Stimulated activated naive CD4-positive, alpha-beta T cell treated with Interleukin-2 at 50 U/mL for 16 hours (primary cell): Measurements from ENCODE around the gene REG4.
"Not testable (repeated sequence)": the region's sequence is repeated elsewhere in the genome, so short reads cannot be mapped to it uniquely, and the experiment has no call there.

Source experiments
- DNase-seq: peaks from one replicate; lab custom pipeline; 2025; lab: John Stamatoyannopoulos, UW

Gene REG4

GRCh38 chr1:119806489-119806888 lies 4.8 kb downstream of the REG4 start:
- DNase-seq, result no peak

DNA sequence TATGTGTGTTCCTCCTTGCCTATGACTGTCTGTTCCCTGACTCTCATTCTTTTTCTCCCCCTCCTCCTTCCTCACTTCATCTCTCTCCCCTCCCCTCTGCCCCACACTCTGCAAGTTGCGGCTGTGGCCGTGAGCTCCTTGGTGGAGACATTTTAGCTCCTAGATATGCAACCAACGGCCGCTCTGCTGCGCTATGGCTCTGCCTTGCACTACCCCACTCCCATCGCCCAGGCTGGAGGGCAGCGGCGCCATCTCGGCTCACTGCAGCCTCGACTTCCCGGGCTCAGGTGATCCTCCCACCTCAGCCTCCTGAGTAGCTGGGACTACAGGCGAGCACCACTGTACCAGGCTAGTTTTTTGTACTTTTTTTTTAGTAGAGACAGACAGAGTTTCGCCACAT lies 5.5 kb downstream of the REG4 start:
- no peak for DNase-seq

DNA sequence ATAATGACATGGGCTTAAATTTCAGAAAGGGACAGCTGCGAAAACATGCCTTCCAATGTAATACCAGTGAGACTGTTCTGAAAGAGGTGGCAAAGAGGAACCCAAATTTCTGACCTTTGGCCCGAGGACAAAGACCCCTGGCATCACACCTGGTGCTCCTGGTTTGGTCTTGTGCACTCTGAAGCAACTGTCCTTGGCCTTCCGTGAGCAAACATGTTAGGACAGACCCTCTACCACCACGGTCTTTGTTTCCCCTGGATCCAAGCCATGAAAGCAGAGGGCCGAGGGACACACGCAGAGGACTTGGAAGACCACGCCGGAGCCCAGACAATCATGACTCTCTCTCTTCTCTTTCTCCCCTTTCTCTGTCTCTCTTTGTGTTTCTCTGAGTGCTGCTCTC lies 6.0 kb downstream of the REG4 start:
- no peak for DNase-seq

DNA sequence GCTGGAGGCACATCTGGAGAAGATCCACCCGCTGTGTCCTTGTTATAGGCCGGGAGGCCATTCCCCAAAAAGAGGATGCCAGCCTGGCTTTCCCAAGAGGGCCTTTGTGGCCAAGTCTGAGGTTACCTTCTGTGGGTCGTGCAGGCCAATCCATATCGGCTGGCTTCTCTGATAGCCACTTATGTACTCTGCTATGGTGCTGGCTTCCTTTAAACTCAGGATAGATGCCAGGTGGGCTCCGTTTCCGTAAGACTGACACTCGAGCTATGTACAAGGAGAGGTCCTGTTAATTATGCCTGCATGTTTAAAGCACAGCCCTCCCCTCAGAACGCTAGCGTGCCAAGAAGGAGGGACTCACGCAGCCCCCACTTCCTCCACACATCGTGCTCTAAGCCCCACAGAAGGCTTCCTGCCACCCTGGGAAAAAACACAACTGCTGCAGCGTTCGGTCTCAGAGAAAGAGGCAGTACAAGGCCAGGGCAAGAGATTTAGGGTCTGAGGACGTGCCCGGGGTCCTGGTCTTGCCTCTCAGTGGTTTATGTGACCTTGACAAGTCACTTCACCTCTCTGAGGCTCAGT lies 11.6 kb downstream of the REG4 start:
- no peak for DNase-seq

GRCh38 chr1:119799003-119799402 lies 12.3 kb downstream of the REG4 start:
- DNase-seq, result no peak

DNA sequence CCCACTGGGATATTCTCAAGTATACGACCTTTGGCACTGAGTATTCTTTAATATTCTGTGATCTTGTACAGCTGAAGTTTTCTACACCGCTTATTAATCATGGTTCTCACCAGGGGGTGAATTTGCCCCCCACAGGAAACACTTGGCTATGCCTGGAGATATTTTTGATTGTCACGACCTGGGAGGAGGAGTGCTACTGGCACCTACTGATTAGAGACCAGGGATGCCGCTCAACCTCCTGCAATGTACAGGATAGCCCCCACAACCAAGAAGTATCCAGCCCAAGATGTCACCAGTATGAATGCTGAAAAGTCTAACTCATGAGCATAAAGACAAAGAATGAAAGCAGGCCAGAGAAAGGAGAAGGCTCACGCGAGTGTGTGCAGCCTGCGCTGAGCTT lies 13.7 kb downstream of the REG4 start:
- no peak for DNase-seq

GRCh38 chr1:119797162-119797561 lies 14.1 kb downstream of the REG4 start:
- no peak for DNase-seq

DNA sequence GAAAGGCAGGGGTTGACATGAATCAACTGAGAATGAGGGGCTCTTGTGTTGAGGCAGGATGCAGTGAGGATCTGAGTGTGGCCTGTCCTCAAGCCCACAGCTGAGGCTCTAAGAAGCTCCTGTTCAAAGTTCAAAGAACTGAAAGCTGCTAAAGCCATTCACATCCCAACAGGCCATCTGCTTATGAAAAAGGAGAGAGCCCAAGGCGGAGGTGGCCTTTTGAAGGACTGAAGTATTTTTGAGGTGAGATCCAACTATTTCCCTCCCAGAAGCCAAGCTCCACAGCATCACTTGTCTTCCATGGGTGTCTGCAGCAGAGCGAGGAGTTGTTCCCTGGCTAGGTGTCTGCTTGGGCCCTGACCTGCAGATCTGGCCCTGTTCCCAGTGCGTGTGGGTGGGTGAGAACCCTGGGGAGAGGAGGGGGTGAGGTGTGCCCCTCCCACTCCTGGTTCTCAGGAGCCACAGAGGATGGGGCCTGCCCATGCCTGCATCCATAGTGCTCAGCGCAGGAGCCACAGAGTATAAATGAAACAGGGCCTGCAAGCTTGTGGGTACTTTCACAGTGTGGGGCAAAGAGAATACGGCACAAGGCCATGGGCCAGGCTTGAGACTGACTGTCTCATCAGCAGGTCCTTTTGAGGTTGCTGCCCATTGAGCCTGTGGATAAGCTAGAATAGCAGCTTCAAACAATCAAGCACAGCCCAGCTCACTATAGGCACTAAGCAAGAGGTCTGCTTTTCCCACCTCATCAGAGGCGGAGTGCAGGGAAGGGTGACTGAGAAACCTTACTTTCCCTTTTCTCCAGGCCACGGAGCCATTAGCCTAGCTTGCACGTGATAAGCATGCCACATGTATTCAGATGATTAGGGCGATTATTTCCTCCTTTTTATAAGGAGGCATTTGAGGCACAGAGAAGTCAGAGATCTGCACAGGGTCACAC lies 15.7 kb downstream of the REG4 start:
- no peak for DNase-seq

DNA sequence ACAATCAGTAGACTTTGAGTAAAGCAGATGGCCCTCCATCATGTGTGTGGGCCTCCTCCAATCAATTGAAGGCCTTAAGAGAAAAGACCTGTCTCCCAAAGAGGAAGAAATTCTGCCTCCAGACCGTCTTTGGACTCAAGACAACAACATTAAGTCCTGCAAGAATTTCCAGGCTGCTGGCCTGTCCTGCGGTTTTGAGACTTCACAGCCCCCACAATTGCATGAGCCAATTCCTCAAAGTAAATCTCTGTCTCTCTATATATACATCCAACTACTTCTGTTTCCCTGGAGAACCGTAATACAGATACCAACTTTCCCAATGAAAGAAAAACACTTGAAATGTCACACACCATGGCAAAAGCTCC lies 16.4 kb downstream of the REG4 start:
- no peak for DNase-seq

DNA sequence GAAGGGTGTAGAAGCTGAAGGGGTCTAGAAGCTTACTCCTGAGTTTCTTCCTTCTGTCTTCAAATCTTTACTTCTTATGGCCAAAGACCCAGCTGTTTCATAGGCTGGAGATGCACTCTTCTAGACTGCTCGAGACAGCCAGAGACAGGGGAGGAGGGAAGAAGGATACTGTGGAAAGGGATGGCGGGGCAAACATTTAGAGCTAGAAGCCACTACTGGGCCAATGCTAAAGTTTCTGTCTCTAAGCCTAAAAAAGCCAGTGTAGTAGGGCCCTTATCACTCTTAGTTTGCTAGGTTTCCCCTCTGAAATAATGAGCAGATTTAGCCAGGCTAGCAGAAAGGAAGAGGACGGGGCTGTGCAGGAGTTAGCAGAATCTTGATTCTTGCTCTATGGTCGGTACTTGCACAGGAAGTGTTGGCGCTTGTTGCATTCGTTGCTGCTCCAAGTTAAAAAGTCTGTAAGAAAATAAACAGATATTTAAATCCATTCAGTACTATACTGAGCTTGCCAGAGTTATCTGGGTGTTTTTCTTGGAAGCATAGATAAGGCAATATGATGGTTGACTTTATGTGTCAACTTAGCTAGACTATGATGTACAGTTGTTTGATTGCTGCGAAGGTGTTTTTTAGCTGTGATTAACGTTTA lies 16.9 kb downstream of the REG4 start:
- no peak for DNase-seq

GRCh38 chr1:119791377-119791776 lies 19.9 kb downstream of the REG4 start:
- DNase-seq, result no peak

GRCh38 chr1:119790451-119791198 lies 20.6 kb downstream of the REG4 start:
- DNase-seq, result no peak

- no peak for DNase-seq
Measured at GRCh38 chr1:119787776-119788175, 23.5 kb downstream of the REG4 start.

GRCh38 chr1:119786473-119787050 lies 24.7 kb downstream of the REG4 start:
- DNase-seq, result not testable (repeated sequence)

DNA sequence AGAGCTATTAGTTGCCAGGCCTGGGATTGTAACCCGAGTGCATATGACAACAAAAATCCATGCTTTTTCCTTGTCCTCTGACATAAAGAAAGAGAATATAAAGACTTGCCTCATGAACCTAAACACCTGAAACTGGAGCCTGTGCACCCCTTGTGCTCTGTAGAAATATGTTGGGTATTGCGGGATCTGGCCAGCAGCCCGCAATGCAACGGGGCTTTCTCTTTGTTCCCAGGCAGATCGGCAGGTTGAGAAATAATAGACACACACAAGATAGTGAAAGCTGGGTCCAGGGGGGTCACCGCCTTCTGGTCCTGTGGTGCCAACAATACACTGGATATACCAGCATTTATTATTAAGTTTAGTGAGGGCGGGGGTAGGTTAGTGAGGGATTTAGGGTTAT lies 25.2 kb downstream of the REG4 start:
- DNase-seq, result not testable (repeated sequence)

DNA sequence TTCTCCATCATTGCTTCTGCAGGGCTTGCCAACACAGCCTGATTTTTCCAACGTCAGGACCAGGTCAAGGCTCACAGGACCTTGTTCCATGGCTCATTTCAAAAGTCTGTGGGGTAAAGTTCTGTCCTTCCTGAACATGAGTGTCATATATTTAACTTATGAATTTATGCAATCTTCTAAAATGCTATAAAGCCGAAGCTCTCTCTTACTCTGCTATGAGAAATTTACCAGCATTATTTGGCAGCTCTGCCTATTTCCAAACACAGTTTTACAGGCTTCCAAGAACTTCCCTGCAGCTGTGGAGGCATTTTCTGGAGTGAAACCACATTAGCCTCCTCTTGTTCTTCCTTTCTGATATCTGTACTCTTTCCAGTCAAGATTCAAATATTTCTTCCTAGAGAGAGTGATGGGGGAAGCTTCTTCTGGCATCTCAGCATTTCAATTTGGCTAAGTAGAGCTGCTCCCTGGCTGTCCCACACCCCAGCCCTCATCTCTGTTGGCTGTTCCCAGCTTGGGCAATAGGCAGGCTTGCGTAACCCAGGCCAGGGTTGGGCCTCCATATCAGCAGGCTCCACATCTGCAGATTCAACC lies 27.0 kb downstream of the REG4 start:
- no peak for DNase-seq

DNA sequence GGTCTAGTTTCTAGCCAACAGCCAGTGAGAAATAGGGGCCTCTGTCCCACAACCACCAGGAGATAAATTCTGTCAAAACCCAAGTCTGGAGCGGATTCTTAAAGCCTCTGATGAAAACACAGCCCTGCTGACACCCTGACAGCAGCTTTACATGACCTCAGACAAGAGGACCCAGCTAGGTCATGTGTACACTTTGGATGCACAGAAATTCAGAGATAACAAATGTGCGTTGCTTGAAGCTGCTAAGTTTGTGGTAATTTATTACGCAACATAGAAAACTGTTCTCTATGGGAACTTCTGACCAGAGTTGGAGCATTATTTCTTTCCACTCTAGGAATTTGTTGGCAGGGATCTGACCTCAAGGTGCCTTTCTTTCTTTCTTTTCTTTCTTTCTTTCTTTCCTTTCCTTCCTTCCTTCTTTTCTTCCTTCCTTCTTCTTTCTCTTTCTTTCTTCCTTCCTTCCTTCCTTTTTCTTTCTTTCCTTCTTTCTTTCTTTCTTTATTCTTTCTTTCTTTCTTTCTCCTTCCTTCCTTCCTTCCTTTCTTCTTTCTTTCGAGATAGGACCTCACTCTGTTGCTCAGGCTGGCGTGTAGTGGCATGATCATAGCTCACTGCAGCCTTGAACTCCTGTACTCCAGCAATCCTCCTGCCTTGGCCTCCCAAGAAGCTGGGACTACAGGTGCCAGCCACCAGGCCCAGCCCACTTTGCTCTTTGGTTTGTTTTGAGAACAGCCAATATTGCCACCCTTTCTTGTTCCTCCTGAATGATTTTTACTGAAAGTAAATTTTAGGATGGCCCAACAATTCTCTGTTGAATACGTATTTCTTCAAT lies 27.7 kb downstream of the REG4 start:
- no peak for DNase-seq

GRCh38 chr1:119782631-119783325 lies 28.5 kb downstream of the REG4 start:
- no peak for DNase-seq

DNA sequence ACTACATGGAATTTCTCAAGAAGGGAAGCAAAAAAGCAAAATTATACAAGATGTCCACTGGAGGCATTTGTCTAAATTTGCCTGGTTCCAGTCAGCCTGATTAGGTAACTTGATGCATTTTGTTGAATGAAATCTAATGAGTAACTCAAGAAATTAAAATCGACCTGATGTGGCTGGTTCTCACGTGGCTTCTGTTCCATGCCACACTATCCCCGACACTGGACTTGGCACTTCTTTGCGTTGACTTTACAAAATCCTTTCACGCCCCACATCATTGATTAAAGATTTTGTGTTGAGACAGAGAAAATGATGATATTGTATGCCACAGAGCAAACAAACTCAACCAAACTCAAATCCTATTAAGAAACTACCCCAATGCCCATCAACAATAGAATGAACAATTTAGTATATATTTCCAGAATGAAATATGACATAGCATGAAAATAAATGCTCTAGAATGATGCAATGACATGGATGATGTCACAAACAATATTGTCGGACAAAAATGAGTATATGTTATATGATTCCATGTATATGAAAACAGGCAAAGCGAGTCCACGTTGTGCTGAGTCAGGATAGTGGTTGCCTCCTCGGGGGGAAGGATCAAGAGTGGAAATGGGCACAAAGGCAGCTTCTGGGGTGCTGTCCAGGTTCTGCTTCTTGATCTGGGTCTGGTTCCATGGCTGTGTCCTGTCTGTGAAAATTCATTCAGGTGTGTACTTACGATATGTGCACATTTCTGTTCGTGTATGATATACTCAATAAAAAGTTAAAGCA lies 29.6 kb downstream of the REG4 start:
- no peak for DNase-seq
